Hepatocyte (in vitro differentiated cells): Measurements from ENCODE around the gene PRDM5.

Source experiments
- CTCF ChIP-seq: fragments of 200-600 bp; sonication (generic); IDR thresholded peaks from 2 replicates; pipeline ENCODE4 v1.5.1; 2016; ENCODE audit warnings: antibody characterized with exemption, mild to moderate bottlenecking; ENCODE audit not compliant: poor library complexity
- EZH2 ChIP-seq: fragments of 200-600 bp; sonication (generic); IDR thresholded peaks from 2 replicates; pipeline ENCODE4 v1.6.1; 2016; ENCODE audit warnings: antibody characterized with exemption, mild to moderate bottlenecking, borderline replicate concordance

- TF ChIP-seq CTCF, result no peak
- TF ChIP-seq EZH2, result no peak
Observed at GRCh38 chr4:120877021-120877420, 45.5 kb downstream of the PRDM5 start.
